Activated CD4-positive, alpha-beta T cell treated with anti-CD3 and anti-CD28 coated beads, Interleukin-2, amount 50 U/mL, for 1 hour (primary cell): Measurements from ENCODE around the gene BGLAP.

ENCODE experiments used
- DNase-seq: peaks from one replicate; pipeline ENCODE4 v3.0.0-alpha.2; 2020

The BGLAP gene

DNA sequence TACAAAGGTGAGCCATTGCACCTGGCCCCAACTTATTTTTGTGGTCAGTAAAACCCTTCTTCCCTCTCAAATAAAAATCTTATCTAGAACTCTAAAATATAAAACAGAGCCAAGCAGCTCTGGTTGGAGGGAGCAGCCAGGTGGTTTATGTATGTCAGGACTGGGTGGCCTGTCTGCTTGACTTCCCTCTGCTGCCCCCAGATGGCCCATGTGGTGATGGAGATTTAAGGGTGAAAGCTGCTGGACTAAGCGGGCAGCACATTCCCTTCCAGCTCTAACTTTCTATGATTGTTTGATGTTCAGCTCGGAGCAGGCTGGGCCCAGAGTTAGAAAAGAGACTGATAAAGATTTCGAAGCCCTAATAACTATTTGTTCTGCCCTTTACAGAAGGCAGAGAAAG lies 17.8 kb downstream of the BGLAP start:
- no peak for DNase-seq

GRCh38 chr1:156260896-156261295 lies 18.9 kb downstream of the BGLAP start:
- no peak for DNase-seq

- no peak for DNase-seq
These were observed 20.7 kb downstream of the BGLAP start for GRCh38 chr1:156262461-156263287.

DNA sequence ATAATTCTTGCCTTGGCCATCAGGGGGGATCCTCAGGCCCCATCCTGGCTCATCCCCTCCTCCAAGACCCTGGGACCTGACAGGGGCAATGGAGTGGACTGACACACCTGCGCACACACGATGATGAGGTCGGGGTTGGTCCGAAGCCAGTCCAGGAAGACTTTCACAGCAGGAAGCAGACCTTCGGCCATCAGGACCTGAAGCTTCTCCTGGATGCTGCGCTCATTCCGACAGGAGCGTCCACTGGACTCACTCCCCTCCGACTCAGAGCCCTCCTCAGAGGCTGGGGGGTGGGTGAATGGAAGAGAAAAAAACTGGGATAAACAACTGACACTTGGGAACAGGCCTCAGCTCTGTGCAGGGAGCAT lies 21.3 kb downstream of the BGLAP start:
- no peak for DNase-seq

GRCh38 chr1:156266051-156266450 lies 24.1 kb downstream of the BGLAP start:
- no peak for DNase-seq

GRCh38 chr1:156268336-156268735 lies 26.4 kb downstream of the BGLAP start:
- no peak for DNase-seq

GRCh38 chr1:156270314-156270713 lies 28.3 kb downstream of the BGLAP start:
- no peak for DNase-seq

DNA sequence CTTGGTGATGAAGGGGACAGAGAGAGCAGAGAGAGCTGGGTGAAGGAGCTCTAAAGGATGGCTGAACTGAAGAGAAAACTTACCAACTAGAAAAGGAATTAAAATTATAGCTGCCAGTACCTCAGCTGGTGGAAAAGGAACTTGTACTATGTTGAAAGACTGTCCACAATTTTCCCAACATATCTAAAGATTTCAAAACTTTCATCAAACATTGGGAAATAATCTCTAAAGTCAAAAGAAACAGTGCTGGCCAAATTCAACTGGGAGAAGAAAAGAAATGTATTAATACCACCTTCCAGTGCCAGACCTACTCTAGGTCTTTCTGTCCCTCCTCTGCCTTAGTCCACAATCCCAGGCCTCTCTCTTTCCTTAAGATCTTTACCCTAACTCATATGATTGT lies 34.5 kb downstream of the BGLAP start:
- DNase-seq, result no peak

- no peak for DNase-seq
These were observed 35.0 kb downstream of the BGLAP start for GRCh38 chr1:156276966-156277381.

- no peak for DNase-seq
These were observed 37.9 kb downstream of the BGLAP start for GRCh38 chr1:156279837-156280236.

DNA sequence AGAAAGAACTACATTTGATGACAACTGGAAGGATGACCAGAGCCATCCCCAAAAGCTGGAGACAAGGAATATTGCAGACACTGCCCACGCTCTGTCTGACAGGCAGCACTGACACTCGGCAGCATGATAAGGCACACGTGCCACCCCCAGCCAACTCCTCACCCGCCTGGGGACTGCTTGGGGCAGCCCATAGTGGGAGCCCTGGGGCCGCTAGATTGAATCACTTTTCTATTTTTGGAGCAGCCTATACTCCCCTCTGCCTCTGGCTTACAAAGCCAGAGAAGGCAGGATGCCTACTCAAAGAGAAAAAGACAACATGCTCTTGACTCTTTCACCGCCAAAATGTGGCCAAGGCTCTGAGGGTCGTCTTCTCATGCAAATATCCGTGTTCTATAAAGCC lies 39.3 kb downstream of the BGLAP start:
- no peak for DNase-seq

DNA sequence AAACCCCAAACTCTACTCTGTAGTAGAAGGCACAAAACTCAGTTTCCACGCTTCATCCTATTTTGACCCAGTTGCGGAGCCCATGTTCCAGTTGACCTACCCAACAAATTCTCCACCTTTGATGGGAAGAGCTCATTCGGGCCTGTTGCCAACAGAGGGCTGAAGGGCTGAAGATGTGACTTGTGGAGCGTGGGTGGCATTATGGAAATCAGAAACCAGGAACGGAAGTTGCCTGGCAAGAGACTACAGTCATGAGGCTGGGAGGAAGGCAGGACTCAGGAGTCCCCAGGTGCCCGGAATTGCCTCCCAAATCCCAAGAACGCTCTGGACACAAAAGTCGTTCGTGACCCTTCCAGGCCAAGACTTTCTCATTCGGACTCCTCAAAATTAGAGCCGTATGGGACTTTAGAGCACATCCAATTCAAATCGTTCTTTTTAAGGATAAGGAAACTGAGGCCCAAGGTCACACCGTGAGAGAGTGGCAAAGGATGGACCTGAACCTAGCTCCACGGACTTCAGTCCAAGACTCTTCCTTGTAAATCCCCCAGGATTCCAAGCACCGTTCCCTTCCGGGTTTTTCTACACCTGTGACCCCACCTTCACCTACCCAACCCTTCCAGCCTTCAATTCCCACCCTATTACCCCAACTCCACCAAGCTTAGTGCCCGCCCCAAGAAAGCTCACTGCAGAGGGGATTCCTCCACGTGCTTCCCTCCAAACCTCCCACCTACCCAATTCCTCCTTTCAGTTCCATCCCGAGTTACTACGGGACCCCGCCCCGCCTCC lies 39.9 kb downstream of the BGLAP start:
- no peak for DNase-seq

DNA sequence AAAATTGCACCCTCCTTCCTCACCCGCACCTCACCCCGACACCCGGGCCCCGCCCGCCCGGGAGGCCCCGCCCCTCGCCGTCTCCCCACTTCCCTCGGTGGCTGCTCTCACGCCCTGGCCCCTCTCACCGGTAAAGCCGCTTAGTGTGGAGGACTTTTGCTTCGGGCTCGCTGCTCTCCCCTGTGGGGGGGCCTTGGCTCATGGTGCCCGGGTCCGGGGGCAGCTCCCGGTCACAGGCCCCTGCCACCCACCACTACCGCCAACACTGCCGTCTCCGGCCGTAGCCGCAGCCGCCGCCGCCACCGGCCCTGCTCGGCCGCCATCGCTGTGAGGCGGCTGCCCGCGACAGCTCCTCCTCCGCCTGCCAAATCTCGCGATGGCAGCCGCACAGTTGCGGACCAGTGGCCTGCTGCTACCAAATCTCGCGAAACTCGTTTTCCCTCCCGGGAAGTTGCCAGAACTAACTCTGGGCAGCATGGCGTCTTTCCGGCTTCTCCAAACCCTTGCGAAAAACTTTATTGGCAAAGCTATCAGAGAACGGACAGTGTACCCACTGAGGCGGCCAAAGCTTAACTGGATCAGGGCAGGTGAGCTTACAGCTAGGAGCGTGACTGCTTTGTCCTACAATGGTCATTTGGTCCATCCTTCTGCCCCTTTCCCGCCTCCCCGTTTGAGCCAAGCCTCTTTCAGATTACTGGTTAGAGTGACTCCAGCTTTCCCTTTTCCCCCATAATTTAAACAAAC lies 40.7 kb downstream of the BGLAP start, which contains the start of gene SMG5:
SMG5 (minus strand) TSS at position 347 of the 744 bp plus-strand sequence; CDS start at position 202, 145 bp downstream.
- DNase-seq, result peak; percentile 94

DNA sequence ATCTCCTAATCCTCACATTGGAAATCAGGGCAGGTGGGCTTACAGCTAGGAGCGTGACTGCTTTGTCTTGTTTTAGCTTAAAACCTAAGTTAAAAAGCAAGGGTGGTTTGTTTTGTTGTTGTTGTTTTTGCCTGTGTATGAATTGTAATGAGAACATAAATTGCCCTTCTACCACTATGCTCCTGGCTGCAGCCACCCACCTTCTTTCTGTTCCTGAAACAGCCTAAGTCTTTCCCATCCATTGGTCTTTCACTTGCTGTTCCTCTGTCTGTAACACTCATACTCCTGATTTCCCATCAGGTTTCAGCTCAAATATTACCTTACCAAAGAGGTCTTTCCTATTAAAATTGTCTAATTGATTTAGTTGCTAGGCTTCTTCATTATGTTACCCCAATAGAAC lies 41.5 kb downstream of the BGLAP start:
- no peak for DNase-seq

- DNase-seq, result no peak
These were observed 42.1 kb downstream of the BGLAP start, which contains the start of gene TMEM79 for GRCh38 chr1:156284112-156284511. TSS of gene TMEM79 (plus strand) at chr1:156284325. CDS start at chr1:156285227, 902 bp downstream.

DNA sequence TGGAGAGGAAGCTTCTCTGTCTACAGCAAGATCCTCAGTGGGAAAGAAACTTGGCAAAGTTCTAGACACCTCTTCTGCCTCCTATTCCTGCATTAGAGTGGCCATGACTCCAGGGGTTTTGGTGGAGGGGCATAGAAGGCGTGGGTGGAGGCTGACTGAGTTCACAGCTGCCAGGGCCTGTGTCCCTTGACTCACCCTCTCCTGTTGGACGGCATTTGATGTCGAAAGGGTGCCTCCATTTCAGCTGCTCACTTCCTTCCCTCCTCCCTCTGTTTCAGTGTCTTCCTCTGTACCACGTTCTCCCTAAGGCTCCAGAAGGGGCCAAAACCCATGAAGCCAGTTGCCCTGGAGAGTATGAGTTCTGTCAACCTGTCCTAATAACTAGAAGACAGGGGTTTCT lies 42.8 kb downstream of the BGLAP start:
- no peak for DNase-seq

- DNase-seq, result no peak
These were observed 43.5 kb downstream of the BGLAP start for GRCh38 chr1:156285437-156285836.

DNA sequence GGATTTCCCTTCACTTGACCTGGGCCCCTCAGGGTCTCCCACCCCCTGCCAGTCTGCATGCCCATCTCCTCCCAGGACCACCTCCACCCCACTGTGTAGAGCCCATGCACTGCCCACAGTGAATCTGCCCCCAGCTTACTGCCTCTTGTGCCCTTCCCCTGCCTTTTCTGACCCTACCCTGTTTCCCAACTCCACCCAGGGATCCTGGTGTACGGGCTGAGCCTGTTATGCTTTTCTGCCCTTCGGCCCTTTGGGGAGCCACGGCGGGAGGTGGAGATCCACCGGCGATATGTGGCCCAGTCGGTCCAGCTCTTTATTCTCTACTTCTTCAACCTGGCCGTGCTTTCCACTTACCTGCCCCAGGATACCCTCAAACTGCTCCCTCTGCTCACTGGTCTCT lies 44.1 kb downstream of the BGLAP start:
- no peak for DNase-seq

GRCh38 chr1:156289857-156290256 lies 47.9 kb downstream of the BGLAP start:
- no peak for DNase-seq

DNA sequence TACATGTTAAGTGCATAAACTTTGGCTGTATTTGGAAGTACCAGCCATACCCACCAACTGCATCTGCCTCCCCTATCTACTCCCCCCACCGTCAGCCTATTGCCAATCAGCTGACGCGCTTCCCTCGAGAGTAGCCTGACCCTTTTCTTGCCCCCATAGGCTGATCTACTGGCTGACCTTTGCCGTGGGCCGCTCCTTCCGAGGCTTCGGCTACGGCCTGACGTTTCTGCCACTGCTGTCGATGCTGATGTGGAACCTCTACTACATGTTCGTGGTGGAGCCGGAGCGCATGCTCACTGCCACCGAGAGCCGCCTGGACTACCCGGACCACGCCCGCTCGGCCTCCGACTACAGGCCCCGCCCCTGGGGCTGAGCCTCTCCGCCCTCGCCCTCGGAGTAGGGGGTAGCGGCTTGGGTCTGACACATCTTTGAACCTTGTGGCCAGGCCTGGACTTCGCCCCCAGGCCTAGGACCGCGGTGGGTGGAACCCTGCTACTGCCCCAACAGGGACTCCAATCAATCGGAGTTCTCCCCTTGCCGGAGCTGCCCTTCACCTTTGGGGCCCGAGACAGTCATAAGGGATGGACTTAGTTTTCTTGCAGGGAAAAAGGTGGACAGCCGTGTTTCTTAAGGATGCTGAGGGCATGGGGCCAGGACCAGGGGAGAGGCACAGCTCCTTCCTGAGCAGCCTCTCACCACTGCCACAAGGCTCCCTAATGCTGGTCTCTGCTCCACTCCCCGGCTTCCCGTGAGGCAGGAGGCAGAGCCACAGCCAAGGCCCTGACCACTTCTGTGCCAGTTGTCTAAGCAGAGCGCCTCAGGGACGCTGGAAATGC lies 49.5 kb downstream of the BGLAP start:
- peak; percentile 19 for DNase-seq
